Medulla oblongata (tissue), 1 donor: ENCODE measurements around the gene ECM1.

Experiments
- DNase-seq: peaks from one replicate; pipeline ENCODE4 v3.0.0-alpha.2; 2015; ENCODE audit errors: extremely low spot score

The ECM1 gene

DNA sequence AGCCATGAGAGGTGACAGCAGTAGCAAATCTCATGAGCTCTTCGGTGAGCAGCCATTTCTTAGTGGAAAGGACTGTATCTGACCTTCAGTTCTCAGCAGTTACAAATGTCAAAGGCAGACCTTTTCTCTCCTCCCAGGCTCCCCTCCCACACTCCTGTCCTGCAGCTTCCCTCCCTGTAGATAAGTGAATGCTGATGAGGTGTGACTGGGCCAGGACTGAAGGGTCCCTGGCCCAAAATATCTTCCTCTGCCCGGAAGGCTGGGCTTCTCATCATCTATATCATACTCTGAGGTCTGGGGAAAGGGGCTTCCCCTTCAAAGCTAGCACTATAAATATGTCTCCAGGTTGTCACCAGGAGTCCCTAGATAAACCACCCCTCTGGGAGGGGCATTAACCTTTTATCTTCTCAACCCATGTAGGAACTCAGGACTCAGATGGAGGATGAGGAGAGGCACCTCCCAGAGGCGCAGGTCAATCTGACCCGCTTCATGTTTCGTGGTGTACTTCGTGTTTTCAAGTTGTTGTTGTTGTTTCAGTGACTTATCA lies 37.6 kb downstream of the ECM1 start:
- DNase-seq, result no peak

DNA sequence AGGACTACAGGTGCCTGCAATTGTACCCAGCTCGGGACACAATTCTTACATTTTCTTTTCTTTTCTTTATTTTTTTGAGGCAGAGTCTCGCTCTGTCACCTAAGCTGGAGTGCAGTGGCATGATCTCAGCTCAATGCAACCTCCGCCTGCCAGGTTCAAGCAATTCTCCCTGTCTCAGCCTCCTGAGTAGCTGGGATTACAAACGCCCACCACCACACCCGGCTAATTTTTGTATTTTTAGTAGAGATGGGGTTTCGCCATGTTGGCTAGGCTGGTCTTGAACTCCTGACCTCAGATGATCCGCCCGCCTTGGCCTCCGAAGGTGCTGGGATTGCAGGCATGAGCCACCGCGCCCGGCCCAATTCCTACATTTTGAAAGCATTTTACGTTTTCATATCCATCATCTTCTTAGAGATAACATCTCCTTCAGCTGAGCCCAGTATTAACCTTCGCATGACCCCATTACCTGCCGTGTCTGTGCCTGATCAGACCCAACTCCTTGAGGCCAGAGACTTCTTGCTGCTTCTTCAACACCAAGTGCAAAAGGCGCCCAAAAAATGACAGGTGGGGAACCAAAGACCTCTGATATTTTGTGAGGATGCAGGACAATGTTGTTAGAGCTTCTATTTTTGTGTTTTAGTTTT lies 38.5 kb downstream of the ECM1 start:
- no peak for DNase-seq

DNA sequence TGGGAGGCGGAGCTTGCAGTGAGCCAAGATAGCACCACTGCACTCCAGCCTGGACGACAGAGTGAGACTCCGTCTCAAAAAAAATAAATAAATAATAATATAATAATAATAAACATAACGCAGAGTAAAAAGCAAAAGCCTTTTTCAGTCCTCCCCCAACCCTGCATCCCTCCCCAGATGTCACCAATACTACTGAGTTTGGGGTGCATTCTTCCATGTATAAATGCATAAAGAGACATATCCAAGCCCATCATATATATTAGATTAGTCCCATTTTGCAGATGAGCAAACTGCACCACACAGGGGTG lies 40.4 kb downstream of the ECM1 start:
- no peak for DNase-seq

- peak; percentile 38 for DNase-seq
Observed at GRCh38 chr1:150548632-150549495, 41.0 kb downstream of the ECM1 start, which contains the start of gene ADAMTSL4. TSS of gene ADAMTSL4 (plus strand) at chr1:150549408. CDS start at chr1:150552289, 2,881 bp downstream.

- DNase-seq, result no peak
Observed at GRCh38 chr1:150549496-150550221, 41.8 kb downstream of the ECM1 start.

DNA sequence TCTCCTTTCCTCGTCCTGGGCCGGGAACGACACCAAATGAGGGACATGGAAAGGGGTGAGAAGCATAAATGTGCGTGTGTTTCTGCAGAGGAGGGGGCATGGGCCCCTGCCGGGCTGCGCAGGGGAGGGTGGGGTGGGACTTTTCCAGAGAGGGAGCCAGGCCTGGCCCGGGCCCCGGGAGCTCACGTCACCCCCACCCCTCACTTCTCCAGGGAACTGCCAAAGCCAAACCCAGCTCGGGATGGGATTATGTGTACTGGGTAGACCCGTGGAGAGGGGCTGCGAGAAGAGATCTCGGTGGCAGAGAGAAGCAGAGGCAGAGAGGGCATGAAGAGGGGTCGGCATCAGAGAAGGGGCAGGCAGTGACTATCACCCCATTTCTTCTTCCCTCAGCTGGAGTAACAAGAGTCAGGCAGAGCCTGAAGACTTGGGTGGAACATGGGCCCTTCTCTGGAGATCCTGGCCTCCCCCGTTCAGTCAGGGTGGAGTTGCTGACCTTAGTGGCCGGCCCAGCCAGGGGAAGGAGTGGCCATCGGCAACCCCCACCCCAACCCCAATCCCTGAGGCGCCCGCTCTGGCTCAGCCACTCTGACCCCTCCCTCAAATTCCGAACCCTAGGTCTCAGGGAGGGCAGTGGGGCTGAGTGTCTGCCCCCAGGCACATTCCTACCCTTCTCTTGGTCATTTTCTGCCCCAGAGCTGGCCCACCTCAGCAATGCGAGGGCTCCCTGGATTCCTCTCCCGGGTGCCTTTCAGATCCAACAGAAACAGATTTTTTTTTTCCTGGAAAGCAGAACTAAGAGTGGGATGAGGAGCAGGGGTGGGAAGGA lies 42.5 kb downstream of the ECM1 start:
- no peak for DNase-seq

DNA sequence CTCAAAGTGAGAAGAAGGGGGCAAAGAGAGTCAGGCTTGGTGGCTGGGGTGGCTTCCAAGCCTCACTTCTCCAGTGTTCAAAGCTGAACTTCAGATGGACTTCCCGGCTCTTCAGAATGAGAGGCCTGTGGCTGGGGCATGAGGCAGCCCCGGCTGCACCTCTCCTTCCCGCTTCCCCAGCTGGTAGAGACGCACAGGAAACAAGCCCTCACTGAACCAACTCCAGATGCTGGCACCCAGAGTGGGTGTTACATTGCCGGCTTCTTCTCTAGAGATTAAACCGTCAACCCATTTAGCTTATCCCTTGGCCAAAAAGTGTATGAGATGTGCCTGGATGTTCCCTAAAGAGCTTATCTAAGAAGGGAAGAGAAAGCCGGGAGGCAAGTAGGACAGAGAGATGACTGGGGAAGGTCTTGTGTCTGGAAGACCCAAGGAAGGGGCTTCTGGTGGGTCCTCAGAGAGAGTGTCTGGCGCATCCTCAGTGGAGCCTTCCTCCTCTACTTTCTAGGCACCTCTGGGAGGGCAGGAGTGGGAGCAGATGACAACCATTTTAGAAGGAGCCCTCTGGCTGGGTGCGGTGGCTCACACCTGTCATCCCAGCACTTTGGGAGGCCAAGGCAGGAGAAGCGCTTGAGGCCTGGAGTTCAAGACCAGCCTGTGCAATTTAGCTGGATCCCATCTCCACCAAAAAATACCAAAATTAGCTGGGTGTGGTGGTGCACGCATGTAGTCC lies 43.3 kb downstream of the ECM1 start:
- no peak for DNase-seq

DNA sequence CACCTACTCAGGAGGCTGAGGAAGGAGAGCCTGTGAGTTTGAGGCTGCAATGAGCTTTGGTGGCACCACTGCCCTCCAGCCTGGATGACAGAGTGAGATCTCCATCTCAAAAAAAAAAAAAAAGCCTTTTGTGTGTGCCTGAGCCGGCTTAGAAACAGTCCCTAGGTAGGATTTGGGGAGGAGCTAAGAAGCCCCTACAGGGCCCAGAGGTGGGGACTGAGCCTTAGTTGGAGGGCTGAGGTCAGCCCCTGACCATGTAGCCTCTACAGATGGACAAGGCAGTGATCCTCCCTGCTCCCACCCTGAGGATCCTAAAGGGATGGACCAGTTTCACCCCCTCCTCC lies 43.8 kb downstream of the ECM1 start:
- no peak for DNase-seq

DNA sequence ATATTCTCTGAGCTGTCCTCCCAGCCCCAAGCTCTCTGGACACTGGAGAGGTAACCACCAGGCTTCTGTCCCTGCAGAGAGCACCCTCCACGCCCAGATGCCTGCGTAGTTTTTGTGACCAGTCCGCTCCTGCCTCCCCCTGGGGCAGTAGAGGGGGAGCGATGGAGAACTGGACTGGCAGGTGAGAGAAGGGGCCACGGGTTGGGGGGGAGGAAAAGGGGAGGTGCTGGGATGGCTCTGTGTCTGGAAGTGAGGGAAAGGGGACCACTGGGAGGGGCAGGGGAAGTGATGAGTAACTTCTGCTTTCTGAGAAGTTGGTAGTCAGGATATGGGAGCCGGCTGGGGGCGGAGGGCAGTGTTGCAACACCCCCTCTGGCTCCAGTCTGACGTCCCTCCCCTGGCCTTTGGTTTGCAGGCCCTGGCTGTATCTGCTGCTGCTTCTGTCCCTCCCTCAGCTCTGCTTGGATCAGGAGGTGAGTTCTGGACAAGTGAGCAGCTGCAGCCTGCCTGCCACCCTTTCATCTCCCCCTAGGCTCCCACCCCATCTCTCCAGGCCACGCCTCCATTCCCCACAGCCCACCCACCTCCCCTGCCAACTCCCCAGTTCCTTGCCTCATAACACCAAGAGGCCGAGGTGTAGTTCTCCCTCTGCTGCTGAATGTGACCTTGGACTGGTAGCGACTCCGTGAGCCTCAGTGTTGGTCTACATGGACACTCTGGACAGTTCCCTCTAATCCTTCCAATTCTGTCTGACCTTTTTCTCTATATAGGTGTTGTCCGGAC lies 44.4 kb downstream of the ECM1 start:
- DNase-seq, result peak; percentile 71

- no peak for DNase-seq
Observed at GRCh38 chr1:150552911-150553289, 45.0 kb downstream of the ECM1 start.

GRCh38 chr1:150553392-150554085 lies 45.6 kb downstream of the ECM1 start:
- DNase-seq, result no peak

DNA sequence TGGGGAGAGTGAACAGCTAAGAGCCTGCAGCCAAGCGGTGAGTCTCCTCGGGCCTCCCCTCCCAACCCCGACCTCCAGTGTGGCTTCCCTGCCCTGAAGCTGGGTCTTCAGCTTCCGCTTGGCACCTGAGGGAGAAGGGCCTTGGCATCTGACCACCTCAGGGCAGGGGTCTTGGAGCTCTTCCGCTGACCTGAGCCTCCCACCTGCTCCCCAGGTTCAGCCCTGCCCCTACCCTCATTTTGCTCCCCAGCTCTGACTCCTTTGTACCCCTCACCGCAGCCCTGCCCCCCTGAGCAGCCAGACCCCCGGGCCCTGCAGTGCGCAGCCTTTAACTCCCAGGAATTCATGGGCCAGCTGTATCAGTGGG lies 46.2 kb downstream of the ECM1 start:
- no peak for DNase-seq

GRCh38 chr1:150555198-150555970 lies 47.5 kb downstream of the ECM1 start:
- no peak for DNase-seq

GRCh38 chr1:150555971-150556865 lies 48.3 kb downstream of the ECM1 start:
- no peak for DNase-seq

- no peak for DNase-seq
Observed at GRCh38 chr1:150557065-150557600, 49.2 kb downstream of the ECM1 start.

DNA sequence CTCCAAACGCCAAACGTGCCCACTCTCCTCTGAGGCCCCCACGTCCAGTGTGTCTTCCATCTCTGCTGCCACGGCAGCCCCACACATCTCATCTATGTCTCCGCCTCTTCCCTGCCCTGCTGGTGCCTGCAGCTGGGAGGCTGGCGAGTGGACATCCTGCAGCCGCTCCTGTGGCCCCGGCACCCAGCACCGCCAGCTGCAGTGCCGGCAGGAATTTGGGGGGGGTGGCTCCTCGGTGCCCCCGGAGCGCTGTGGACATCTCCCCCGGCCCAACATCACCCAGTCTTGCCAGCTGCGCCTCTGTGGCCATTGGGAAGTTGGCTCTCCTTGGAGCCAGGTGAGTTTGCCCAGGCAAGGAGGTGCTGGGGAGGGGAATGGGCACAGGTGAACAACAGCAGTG lies 49.9 kb downstream of the ECM1 start:
- no peak for DNase-seq

DNA sequence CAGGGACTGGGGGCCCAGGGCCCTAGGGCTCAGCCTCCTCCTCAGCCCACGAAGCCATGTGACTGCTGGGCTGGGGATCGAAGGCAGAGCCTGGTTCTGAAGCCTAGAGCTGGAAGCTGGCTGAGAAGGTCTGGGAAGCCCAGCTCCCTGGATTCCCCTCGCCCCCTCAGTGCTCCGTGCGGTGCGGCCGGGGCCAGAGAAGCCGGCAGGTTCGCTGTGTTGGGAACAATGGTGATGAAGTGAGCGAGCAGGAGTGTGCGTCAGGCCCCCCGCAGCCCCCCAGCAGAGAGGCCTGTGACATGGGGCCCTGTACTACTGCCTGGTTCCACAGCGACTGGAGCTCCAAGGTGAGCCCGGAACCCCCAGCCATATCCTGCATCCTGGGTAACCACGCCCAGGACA lies 50.4 kb downstream of the ECM1 start:
- no peak for DNase-seq
